Astrocyte (in vitro differentiated cells and primary cell): ENCODE measurements around the gene RNH1. TPM values are rescaled to one million over a fixed set of nuclear protein-coding genes. Genes with fewer than 3 reads are reported as not detected.

Source experiments
- DNase-seq: peaks from one replicate; pipeline ENCODE4 v3.0.0-alpha.2; 2010; ENCODE audit warnings: low read depth
- FAIRE-seq: peaks from 2 replicates; lab custom pipeline; 2011; peaks lifted over from hg19 to GRCh38; lab: Jason Lieb, UNC
- H2AFZ ChIP-seq: 2 replicates; pipeline ENCODE4 v1.6.0; 2012; ENCODE audit warnings: low read depth, low read length, inconsistent platforms
- H3K27ac ChIP-seq: 2 replicates; pipeline ENCODE4 v1.5.1; 2011; ENCODE audit warnings: low read depth, low read length, inconsistent platforms
- H3K27me3 ChIP-seq: 2 replicates; pipeline ENCODE4 v1.6.0; 2011; ENCODE audit warnings: low read length, inconsistent platforms; ENCODE audit not compliant: insufficient read depth
- H3K36me3 ChIP-seq: 2 replicates; pipeline ENCODE4 v1.5.1; 2011; ENCODE audit warnings: low read length, inconsistent platforms; ENCODE audit not compliant: insufficient read depth
- H3K4me1 ChIP-seq: 2 replicates; pipeline ENCODE4 v1.5.1; 2011; ENCODE audit warnings: low read length, inconsistent platforms; ENCODE audit not compliant: insufficient read depth
- H3K4me2 ChIP-seq: 2 replicates; pipeline ENCODE4 v1.6.0; 2012; ENCODE audit warnings: low read length, inconsistent platforms
- H3K4me3 ChIP-seq: 2 replicates; pipeline ENCODE4 v1.5.1; 2011; ENCODE audit warnings: low read depth, mild to moderate bottlenecking, low read length, inconsistent platforms; ENCODE audit not compliant: insufficient read depth
- H3K79me2 ChIP-seq: 2 replicates; pipeline ENCODE4 v1.6.0; 2012; ENCODE audit warnings: mild to moderate bottlenecking, low read length, inconsistent platforms; ENCODE audit not compliant: insufficient read depth
- H3K9ac ChIP-seq: 2 replicates; pipeline ENCODE4 v1.6.0; 2012; ENCODE audit warnings: mild to moderate bottlenecking, low read length, inconsistent platforms
- H3K9me3 ChIP-seq: 2 replicates; pipeline ENCODE4 v1.5.1; 2012; ENCODE audit warnings: low read depth, mild to moderate bottlenecking, low read length, inconsistent platforms; ENCODE audit not compliant: insufficient read depth
- H4K20me1 ChIP-seq: 2 replicates; pipeline ENCODE4 v1.6.0; 2012; ENCODE audit warnings: low read length, inconsistent platforms; ENCODE audit not compliant: insufficient read depth
- H3K27ac Mint-ChIP-seq: one replicate; pipeline ENCODE4 v1.8.0; 2021; ENCODE audit warnings: mild to moderate bottlenecking, mixed read lengths; ENCODE audit not compliant: unreplicated experiment
- H3K27me3 Mint-ChIP-seq: one replicate; pipeline ENCODE4 v1.8.0; 2021; ENCODE audit warnings: low read depth, mixed read lengths; ENCODE audit not compliant: unreplicated experiment
- H3K36me3 Mint-ChIP-seq: one replicate; pipeline ENCODE4 v1.8.0; 2021; ENCODE audit warnings: low read depth, mixed read lengths; ENCODE audit not compliant: unreplicated experiment
- H3K4me1 Mint-ChIP-seq: one replicate; pipeline ENCODE4 v1.8.0; 2021; ENCODE audit warnings: low read depth, mixed read lengths; ENCODE audit not compliant: unreplicated experiment
- H3K4me3 Mint-ChIP-seq: one replicate; pipeline ENCODE4 v1.8.0; 2021; ENCODE audit warnings: mild to moderate bottlenecking, moderate library complexity, mixed read lengths; ENCODE audit not compliant: unreplicated experiment
- H3K9me3 Mint-ChIP-seq: one replicate; pipeline ENCODE4 v1.8.0; 2021; ENCODE audit warnings: mild to moderate bottlenecking, mixed read lengths; ENCODE audit not compliant: unreplicated experiment
- CTCF ChIP-seq: IDR thresholded peaks from 2 replicates; pipeline ENCODE4 v1.5.1; 2011; ENCODE audit warnings: low read depth, mild to moderate bottlenecking, inconsistent platforms, low read length, moderate library complexity; ENCODE audit not compliant: insufficient read depth
- EZH2 ChIP-seq: IDR thresholded peaks from 2 replicates; pipeline ENCODE4 v1.6.1; 2012; ENCODE audit warnings: mild to moderate bottlenecking, low read length, inconsistent platforms; ENCODE audit not compliant: insufficient read depth
- total RNA-seq: library from RNA; stranded (reverse); gene quantifications from 2 replicates; pipeline ENCODE4 v1.2.1, GENCODE V29; 2021

The RNH1 gene
- total RNA-seq, 1 donor from 2014 or later = 117 TPM

- Histone ChIP-seq H3K27me3 (no peaks in the 10 kb centered on the region), H4K20me1 (peaks cover 10% of the 10 kb centered on the region), H3K4me1 (no peaks in the 10 kb centered on the region), H3K79me2 (peaks cover 22% of the 10 kb centered on the region), H3K27ac (no peak overlapping the region), H3K9ac (no peak overlapping the region), H3K9me3 (no peaks in the 10 kb centered on the region), H3K4me3 (no peak overlapping the region), H3K36me3 (no peaks in the 10 kb centered on the region), H3K4me2 (no peak overlapping the region), H2AFZ (no peak overlapping the region)
- no peak for DNase-seq
- Mint-ChIP-seq H3K36me3 (peaks cover 5% of the 10 kb centered on the region), H3K27me3 (no peaks in the 10 kb centered on the region), H3K27ac (no peak overlapping the region), H3K9me3 (no peaks in the 10 kb centered on the region), H3K4me3 (no peak overlapping the region), H3K4me1 (no peaks in the 10 kb centered on the region)
- TF ChIP-seq CTCF (no peak), EZH2 (no peak)
- FAIRE-seq = no peak
Measured at GRCh38 chr11:488062-488461, 19.0 kb downstream of the RNH1 start.

GRCh38 chr11:487571-488021, 19.4 kb downstream of the RNH1 start:
- Histone ChIP-seq H4K20me1 (peaks cover 10% of the 10 kb centered on the region), H3K27me3 (no peaks in the 10 kb centered on the region), H3K4me2 (no peak overlapping the region), H3K4me1 (no peaks in the 10 kb centered on the region), H2AFZ (no peak overlapping the region), H3K27ac (no peak overlapping the region), H3K9me3 (no peaks in the 10 kb centered on the region), H3K79me2 (peaks cover 22% of the 10 kb centered on the region), H3K9ac (no peak overlapping the region), H3K36me3 (no peaks in the 10 kb centered on the region), H3K4me3 (no peak overlapping the region)
- DNase-seq (no peak), FAIRE-seq (no peak)
- no peak for TF ChIP-seq CTCF
- no peak for TF ChIP-seq EZH2
- Mint-ChIP-seq H3K9me3 (no peaks in the 10 kb centered on the region), H3K4me1 (no peaks in the 10 kb centered on the region), H3K4me3 (no peak overlapping the region), H3K27ac (no peak overlapping the region), H3K27me3 (no peaks in the 10 kb centered on the region), H3K36me3 (peaks cover 5% of the 10 kb centered on the region)

- FAIRE-seq (no peak), DNase-seq (no peak)
- Histone ChIP-seq H3K27ac (no peak overlapping the region), H3K4me3 (no peak overlapping the region), H3K27me3 (no peaks in the 10 kb centered on the region), H3K4me1 (no peaks in the 10 kb centered on the region), H4K20me1 (peaks cover 10% of the 10 kb centered on the region), H3K79me2 (peaks cover 22% of the 10 kb centered on the region), H3K4me2 (no peak overlapping the region), H2AFZ (no peak overlapping the region), H3K9me3 (no peaks in the 10 kb centered on the region), H3K9ac (no peak overlapping the region), H3K36me3 (no peaks in the 10 kb centered on the region)
- TF ChIP-seq EZH2 (no peak), CTCF (no peak)
- Mint-ChIP-seq H3K4me3 (no peak overlapping the region), H3K27me3 (no peaks in the 10 kb centered on the region), H3K27ac (no peak overlapping the region), H3K4me1 (no peaks in the 10 kb centered on the region), H3K36me3 (peaks cover 8% of the 10 kb centered on the region), H3K9me3 (no peaks in the 10 kb centered on the region)
Measured at GRCh38 chr11:486189-486588, 20.9 kb downstream of the RNH1 start.
